ENCODE results near the gene TCN1.
"Not testable (repeated sequence)": the region's sequence is repeated elsewhere in the genome, so short reads cannot be mapped to it uniquely, and the experiment has no call there.

The TCN1 gene

DNA sequence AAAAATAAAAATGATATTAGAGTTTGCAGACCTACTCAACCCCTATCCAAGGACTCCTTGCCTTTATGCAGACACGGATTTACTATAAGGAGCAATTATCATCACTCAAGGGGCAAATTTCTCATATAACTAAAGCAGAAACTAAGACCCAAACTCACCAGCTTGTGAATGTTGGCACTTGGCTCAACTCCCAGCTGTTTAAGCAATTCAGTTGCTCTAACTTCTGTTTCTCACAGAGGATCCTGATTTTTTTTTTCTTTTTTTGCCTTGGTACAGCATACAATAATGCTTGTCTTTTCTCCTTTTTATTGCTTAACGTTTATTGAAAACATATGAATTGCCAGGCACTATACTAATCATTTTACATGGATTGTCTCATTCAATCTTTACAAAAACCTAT, 11.4 kb downstream of the TCN1 start:
- DNase-seq: no peak

- DNase-seq: not testable (repeated sequence)
These were observed 14.9 kb downstream of the TCN1 start for GRCh38 chr11:59851416-59851815.

GRCh38 chr11:59849551-59849950, 16.7 kb downstream of the TCN1 start:
- not testable (repeated sequence) for DNase-seq

- no peak for DNase-seq
These were observed 17.2 kb downstream of the TCN1 start for GRCh38 chr11:59849129-59849528.

DNA sequence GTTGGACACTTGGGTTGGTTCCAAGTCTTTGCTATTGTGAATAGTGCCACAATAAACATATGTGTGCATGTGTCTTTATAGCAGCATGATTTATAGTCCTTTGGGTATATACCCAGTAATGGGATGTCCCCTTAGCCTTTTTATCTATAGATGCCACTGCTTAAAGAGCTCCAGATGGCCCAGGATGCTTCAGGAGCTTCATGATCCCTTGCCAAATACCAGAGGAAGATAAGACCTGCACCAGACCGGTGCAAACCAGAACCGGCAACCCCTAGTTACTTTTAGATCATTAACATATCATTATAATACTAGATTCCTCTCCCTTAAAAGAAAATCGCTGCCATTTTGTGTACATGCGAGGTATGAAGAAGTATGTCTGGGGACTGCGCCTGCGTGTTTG, 17.8 kb downstream of the TCN1 start:
- not testable (repeated sequence) for DNase-seq

DNA sequence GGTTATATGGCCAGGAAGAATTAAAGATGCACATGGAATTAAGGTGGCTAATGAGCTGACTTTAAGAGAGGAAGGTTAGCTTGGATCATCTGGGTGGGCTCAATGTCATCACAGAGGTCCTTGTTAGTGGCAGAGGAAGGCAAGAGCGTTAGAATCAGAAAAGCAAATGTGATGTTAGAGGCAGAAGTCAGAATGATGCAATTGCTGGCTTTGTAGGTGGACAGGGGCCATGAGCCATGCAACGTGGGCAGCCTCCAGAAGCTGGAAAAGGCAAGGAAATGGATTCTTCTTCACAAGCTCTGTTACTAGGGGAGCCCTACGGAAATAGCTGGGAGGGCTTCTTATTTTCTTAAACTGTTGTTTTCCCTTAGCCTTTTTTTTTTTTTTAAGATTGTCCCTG, 18.7 kb downstream of the TCN1 start:
- DNase-seq: no peak

GRCh38 chr11:59846556-59846955, 19.7 kb downstream of the TCN1 start:
- DNase-seq: no peak

GRCh38 chr11:59845399-59845798, 20.9 kb downstream of the TCN1 start, which contains the start of gene CBLIF:
TSS of gene CBLIF (minus strand) at chr11:59845499. CDS start at chr11:59845453, 46 bp downstream.
- no peak for DNase-seq

GRCh38 chr11:59842316-59842715, 24.0 kb downstream of the TCN1 start:
- DNase-seq: no peak

GRCh38 chr11:59841514-59841913, 24.8 kb downstream of the TCN1 start:
- DNase-seq: no peak

DNA sequence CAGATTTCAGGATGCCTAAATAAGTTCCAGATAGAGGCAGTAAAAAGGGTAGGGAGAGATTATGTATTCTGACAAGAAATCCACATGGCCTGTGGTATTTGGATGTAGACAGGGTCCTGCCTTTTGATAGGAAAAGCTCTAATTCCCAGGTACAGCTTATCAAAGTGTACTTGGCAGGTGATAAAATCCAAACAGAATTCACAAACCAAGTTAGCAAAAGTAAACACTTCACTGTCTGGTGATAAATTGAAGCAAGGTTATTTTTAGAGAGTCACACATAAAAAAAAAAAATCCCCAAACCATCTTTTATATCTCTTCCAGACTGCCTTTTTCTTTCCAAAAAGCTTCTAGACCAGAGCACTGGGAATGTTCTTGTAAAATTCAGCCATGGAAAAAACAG, 26.7 kb downstream of the TCN1 start:
- DNase-seq: no peak

- no peak for DNase-seq
These were observed 32.7 kb downstream of the TCN1 start for GRCh38 chr11:59833602-59834001.

DNA sequence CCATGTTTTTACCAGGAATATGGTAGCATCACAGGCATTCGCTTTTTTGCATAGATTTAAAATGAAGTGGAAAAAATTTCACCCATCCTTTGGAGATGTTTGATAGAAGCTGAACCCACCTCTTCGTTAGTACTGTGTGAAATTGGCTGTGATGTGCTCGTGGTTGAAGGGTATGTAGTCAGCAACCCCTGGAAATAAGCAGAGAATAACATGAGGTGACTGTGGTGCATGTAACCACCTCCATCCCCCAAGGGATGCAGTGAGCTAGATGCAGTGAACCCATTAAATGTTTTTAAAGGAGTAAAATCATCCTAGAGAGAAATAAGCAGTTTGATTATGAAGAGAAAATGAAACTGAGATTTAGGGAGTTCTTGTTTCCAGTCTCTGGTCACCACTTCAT, 36.9 kb downstream of the TCN1 start:
- no peak for DNase-seq

DNA sequence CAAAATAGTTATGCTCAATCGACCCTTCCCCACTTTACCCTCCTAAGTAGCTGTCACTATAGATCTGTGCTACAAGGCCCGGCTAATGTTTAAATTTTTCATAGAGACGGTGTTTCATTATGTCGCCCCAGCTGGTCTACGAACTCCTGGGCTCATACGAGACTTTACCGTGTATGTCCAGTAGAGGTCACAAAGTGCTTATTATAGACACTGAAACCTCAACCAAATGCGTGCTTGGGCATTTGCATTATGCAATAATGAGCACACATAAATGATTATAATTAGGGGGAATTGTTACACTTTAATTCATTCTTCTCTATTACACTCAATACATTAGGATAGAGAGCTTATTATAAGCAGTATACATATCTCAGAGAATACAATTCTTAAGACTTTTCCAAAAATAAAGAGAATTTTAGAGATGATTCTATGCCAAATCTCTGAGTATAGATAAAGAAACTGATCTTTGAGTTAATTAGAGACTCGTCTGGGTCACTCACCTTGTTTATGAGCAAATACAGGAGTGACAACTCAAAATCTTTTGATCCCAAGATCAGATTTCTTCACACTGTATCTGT, 43.2 kb downstream of the TCN1 start:
- no peak for DNase-seq

DNA sequence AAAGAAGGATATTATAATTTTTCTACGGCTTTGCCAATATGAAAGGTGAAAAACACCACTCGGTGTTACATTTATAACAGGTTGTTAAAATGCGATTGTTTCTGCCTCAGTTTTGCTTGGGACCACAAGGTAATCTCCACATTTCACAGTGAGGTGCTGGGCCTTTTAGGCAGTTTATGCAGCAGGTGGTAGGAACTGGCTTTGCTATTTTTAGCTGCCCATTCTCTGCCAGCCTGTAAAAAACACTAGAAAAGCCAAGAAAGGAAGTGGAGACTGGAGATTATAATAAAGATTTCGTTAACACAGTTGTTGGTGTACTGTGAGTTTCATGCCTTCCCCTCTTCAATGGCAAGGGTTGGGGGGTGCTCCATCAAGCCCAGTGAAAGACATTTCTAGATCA, 47.7 kb downstream of the TCN1 start:
- no peak for DNase-seq

- not testable (repeated sequence) for DNase-seq
These were observed 49.9 kb downstream of the TCN1 start for GRCh38 chr11:59816434-59816833.

DNA sequence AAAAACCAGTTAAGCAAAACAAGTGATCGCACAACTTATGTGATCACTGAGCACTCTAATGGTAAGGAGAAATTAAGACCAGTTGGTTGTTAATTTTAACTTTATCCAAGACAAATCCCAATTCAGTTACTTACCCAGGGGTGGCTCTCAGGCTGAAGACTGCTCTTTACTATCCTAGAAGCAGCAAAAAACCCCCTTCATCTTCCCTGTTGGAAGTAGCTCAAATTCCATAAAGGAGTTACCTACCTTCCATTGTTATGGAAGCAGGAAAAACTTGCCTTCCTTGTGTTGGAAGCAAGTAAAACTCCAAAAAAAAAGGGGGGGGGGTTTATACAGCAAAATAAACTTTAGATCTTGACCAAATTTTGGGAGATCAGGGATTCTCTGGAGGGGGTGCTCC, 50.5 kb downstream of the TCN1 start:
- no peak for DNase-seq

- DNase-seq: no peak
These were observed 52.3 kb downstream of the TCN1 start for GRCh38 chr11:59814021-59814420.

DNA sequence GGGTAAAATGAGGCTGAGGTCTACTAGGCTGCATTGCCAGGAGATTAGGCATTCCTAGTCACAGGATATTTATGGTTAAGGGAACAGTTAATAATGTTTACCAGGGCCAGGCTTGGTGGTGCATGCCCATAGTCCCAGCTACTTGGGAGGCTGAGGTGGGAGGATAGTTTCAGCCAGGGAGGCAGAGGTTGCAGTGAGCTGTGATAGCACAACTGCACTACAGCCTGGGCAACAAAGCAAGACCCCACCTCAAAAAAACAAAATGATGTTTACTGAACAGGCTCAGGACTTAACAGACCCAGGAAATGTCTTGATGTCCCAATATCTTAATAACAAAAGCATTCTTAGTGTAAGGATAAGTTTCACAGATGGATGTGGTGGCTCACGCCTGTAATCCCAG, 52.9 kb downstream of the TCN1 start:
- no peak for DNase-seq

DNA sequence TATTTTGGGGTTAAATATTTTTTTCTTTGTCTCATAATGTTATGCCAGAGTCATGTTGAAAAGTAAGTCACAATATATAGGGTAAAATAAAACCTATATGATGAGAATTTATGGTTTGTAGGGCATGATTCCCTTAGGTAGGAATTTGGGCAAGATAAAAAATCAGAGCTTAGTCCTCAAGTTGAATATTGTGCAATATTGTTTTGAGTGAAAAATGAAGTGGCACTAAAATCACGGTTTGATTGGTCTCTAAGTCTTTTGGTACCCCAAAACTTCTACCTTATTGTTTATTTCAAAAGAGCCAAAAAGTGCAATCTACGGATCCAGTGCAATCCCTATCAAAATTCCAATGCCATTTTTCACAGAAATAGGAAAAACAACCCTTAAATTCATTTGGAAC, 54.1 kb downstream of the TCN1 start:
- DNase-seq: no peak

DNA sequence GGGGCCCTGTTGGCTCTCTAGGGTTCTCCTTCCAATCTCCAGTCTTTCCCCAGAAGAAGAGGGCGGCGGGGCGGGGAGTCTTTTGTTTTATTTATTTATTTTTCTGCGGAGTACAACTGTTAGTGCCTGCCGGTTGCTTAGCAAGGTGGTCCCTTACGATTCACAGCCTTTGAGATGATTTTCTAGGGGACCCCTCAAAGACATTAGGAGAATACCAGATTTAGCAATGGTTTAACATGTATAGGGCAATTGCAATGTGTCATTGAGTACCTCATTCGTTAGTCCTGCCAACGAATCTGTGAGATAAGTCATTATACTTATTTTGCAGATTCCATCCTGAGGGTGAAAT, 55.4 kb downstream of the TCN1 start:
- DNase-seq: no peak

DNA sequence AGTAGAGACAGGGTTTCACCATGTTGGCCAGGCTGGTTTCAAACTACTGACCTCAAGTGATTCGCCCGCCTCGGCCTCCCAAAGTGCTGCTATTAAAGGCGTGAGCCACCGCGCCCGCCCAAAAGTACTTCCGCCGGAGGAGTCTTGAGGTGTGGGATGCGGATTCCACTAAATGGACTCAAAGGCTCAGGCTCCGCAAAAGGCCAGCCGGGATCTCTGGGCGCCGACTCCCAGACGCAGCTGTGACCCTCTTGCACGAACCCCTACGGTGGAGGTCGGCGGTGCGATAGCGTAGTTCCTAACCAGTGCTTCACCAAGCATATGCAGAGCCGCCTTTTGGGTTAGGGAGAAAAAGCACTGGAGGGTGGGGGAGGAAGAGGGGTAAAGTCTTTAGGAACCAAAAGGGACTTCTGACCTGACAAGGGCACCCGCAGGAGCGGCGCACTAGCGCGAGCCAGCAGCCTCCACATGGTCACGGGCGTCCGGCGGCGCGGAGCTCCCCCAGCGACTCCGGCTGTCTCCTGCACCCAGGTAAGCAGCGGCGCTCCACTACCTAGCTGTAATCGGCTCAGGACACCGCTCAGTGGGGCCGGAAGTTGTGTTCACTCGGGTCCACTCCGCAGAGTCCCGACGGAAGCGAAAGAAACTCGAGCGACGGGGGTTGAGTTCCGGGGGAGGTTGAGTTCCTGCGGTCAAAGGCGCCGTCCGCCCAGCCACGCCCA, 55.9 kb downstream of the TCN1 start, which contains the start of gene MRPL16:
TSS of gene MRPL16 (minus strand) at position 590 of the 722 bp plus-strand sequence. CDS start at position 470, 120 bp downstream.
- DNase-seq: peak; percentile 37

- no peak for DNase-seq
These were observed 59.2 kb downstream of the TCN1 start for GRCh38 chr11:59807047-59807610.

DNA sequence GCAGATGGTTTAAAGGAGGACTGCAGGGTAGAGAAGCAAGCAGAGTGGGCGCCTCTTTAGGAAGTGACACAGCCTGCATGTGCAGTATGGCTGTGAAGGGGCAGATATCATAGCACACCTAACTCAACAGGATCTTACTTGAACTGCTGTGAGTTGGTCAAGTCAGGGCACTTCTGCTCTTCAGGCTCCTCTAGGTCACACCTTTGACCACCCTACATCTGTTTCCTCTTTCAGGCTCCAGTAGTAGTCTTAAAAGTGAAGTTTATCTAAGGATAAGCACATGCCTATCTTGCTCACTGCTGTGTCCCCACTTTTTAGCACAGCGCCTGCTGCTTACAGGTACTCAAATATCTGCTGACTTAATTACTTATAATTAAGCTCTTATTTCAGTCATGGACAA, 62.2 kb downstream of the TCN1 start:
- DNase-seq: no peak
